Ramos (cell line): ENCODE data around the gene GSE1.

Experiments used
- in situ Hi-C: fragments of 300-500 bp; cut with MboI; formaldehyde crosslinking; loops from one replicate; pipeline ENCODE4 v1.14.3; 2022; ENCODE audit warnings: low sequenced_read_pairs; ENCODE audit not compliant: unreplicated experiment

Gene GSE1

GRCh38 chr16:85665929-85666328 is 52.8 kb downstream of the GSE1 start:
- in situ Hi-C loops: no loop called here

GRCh38 chr16:85667261-85667660 is 54.1 kb downstream of the GSE1 start:
- in situ Hi-C loops: no loop called here

DNA sequence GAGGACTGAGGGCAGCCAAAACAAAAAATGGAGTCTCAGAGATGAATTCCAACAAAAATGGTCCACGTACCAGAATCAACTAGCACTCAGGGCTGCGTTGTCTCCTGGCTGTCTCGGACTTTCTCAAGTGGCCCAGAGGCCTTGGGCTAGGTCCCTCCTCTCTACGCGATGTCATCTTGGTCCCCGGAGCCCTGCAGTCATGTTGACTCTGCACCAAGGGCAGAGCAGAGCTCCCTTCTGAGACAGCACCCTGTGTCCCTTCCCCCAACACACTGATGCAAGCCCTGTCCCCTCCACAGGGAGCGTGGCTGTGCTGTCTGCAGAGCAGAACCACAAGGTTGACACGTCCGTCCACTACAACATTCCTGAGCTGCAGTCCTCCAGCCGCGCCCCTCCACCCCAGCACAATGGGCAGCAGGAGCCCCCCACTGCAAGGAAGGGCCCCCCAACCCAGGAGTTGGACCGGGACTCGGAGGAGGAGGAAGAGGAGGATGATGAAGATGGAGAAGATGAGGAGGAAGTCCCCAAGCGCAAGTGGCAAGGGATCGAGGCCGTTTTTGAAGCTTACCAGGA is 54.8 kb downstream of the GSE1 start:
- in situ Hi-C loops: no loop called here

GRCh38 chr16:85668676-85669424 is 55.7 kb downstream of the GSE1 start:
- in situ Hi-C loops: no loop called here

DNA sequence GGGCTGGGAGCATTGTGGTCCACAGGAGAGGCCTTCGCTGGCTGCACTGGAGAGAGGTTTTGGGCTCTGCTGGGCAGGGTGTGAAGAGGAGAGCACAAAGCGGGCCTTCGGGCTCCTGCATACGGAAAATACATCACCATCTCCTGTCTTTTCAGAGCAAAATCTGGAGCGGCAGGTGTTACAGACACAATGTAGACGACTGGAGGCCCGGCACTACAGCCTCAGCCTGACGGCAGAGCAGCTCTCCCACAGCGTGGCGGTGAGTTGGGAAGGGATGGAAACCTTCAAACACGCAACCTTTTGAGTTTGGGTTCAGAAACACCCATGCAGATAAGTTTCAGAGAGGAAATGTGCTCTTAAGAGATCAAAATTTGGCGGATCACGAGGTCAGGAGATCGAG is 57.7 kb downstream of the GSE1 start:
- in situ Hi-C loops: no loop called here

DNA sequence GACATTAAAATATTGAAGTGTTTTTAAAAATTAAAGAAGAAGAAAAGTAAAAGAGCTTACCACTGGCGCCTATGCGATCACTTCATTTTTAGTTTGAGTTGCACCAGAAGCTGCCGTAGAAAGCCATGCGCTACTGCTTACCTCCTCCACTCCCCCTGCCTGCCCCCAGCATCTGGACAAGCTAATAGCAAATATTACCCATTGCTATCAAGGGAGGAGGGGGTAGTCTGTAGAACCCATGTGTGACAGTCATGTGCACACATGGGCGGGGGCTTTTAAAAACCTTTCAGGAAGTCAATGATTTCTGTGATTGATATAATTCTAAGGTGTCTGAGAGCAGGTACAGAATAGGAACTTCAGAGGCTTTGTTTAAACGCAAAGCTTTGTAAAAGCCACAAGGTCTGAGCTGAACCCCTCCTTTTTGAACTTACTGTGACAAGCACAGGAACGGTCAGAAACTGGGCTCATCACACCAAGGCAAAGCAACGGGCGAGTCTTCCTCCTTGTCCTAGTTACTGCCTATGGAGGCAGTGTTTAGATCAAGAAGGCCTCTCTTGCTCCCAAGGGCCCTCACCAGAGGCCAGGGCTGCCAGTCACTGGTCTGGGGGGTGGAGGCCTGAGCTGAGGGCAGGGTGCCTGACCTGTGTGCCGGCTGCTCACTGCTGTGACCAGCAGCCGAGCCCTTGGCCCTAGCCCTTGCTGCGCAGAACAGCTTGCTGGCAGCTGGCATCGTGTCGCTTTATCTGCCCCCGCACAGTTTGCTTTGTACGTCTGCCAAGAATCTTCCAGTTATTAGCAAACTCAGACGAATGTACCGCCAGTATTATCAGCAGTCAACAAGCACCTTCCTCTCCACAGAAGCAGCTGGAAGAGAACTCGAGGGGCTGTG is 60.7 kb downstream of the GSE1 start:
- in situ Hi-C loops: no loop called here

- in situ Hi-C loops: no loop called here
Measured at GRCh38 chr16:85674418-85674755, 61.3 kb downstream of the GSE1 start.

DNA sequence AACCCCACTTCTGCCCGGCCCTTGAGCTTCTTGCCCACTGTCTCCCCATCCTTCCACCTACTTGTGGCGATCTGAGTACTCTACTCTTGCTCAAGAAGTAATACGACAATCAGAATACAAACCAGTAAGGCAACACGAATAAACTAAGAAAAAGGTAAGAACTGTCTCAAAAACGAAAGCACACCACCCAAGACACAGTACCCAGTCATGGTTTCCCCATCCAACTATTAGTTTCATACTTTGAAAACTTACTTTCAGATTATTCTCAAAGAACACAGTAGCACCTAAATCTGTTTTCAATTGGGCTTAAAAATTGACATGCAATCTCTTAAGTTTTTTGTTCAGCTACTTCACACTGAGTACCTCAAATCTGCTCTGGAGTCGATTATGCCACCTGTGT is 61.7 kb downstream of the GSE1 start:
- in situ Hi-C loops: no loop called here

GRCh38 chr16:85675251-85675874 is 62.2 kb downstream of the GSE1 start:
- in situ Hi-C loops: no loop called here

DNA sequence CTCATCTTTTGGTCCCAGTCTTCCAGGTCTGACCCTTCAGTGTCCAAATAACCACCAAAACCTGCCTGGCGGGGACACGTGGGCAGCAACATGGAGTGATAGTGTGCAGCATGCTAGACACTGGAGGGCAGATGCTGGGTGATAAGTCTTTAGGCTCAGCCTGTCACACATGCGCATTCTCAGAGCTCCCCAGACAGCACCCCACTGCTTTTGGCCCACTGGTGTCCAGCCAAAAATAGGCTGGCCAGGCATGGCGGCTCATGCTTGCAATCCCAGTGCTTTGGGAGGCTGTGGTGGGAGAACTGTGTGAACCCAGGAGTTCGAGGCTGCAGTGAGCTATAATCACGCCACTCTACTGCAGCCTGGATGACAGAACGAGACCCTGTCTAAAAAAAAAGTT is 63.3 kb downstream of the GSE1 start:
- in situ Hi-C loops: no loop called here

DNA sequence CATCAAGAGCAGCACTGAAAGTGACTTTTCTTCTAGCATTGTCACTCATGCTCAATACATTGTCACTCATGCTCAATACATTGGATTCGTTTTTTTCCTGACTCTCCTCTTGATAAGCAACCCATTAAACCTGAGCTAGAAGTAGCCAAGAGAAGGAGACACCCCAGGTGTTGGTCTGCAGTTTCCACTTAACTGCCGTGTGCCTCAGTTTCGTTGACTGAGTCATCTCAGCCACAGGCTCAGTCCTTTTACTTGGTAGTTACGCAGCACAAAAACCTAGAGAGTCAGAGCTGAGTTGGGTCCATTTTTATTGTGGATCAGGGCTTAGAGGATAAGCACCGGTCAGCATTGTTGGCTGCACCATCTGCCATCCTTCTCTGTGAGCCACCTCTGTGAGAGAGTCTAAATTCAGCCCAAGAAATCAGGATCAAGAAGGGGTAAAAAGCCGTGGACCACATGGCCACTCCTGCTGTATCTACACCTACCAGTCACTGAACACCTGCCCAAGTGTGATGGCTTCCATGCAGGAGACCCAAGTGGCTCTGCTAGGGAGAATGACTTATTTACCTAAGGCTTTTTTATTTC is 64.4 kb downstream of the GSE1 start:
- in situ Hi-C loops: no loop called here

DNA sequence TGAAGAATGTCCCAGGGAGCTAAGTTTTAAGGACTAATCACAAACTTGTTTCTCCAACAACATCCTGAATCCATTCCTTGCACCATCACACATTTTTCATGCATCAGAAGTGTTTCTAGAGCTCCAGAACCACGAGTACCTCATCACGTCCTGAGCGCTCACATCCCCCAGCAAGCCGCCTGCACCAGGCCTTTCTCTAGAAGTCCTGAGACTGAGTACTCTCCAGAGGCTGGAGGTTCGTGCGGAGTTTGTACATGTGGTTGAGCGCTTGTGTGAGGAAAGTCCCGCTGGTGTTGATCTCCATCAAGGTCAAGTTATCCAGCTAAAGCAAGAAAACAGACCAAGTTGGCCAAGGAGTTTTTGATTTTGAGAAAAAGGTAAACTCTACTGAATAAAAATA is 64.9 kb downstream of the GSE1 start:
- in situ Hi-C loops: no loop called here

- in situ Hi-C loops: no loop called here
Measured at GRCh38 chr16:85678821-85679220, 65.7 kb downstream of the GSE1 start.

- in situ Hi-C loops: no loop called here
Measured at GRCh38 chr16:85679870-85680269, 66.7 kb downstream of the GSE1 start.

- in situ Hi-C loops: no loop called here
Measured at GRCh38 chr16:85680352-85680944, 67.3 kb downstream of the GSE1 start.

DNA sequence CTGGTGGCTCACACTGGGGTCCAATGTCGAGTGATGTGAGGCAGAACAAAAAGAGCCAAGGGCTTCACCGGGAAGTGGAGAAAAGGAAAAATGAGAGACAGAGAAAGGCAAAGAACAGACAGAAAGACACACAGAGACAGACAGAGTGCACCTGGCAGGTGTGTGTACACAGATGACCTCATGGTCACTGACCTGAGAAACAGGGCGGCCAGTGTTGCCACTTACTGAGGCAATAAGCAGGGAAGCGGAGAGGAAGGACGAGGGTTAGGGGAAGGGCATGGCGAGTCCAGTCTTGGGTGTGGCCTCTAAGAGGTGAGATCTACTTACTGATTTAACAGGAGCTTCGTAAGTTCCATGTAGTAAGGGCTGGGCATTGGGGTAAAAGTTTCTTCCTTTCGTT is 68.1 kb downstream of the GSE1 start:
- in situ Hi-C loops: no loop called here

DNA sequence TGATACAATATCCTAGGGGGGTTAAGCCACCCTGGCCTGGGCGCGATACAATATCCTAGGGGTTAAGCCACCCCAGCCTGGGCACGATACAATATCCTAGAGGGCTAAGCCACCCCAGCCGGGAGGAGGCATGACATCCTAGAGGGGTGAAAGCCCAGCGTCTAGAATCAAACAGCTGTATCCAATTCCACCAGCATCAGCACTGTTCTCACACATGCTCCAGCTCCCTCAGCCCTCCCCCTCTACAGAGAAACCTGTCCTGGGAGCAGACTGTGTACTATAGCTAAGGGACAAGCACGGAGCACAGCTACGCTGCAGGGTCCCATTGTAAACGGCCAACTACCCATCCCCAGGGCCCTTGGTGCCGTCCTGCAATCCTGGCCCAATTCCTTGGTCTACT is 69.4 kb downstream of the GSE1 start:
- in situ Hi-C loops: no loop called here

DNA sequence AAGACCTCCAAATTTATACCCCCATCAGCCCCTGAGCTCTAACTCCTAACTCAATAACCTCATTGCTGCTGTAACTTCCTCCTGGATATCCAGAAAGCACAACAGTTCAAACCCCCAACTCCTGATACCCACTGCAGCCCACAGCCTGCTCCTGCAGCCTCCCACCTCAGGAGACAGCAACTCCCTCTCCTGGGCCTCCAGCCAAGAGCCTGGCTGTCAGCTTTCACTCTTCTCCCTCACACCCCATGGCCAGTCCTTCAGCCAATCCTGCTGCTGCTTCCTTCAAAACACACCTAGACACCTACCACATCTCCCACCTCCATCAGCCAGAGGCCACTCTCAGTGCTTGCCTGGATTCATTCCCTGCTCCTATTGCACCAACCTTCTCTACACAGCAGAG is 70.2 kb downstream of the GSE1 start:
- in situ Hi-C loops: no loop called here

- in situ Hi-C loops: no loop called here
Measured at GRCh38 chr16:85685251-85685650, 72.1 kb downstream of the GSE1 start.

GRCh38 chr16:85686912-85687591 is 73.9 kb downstream of the GSE1 start:
- in situ Hi-C loops: no loop called here
